ENCODE results near the gene MYH7B.

The MYH7B gene

DNA sequence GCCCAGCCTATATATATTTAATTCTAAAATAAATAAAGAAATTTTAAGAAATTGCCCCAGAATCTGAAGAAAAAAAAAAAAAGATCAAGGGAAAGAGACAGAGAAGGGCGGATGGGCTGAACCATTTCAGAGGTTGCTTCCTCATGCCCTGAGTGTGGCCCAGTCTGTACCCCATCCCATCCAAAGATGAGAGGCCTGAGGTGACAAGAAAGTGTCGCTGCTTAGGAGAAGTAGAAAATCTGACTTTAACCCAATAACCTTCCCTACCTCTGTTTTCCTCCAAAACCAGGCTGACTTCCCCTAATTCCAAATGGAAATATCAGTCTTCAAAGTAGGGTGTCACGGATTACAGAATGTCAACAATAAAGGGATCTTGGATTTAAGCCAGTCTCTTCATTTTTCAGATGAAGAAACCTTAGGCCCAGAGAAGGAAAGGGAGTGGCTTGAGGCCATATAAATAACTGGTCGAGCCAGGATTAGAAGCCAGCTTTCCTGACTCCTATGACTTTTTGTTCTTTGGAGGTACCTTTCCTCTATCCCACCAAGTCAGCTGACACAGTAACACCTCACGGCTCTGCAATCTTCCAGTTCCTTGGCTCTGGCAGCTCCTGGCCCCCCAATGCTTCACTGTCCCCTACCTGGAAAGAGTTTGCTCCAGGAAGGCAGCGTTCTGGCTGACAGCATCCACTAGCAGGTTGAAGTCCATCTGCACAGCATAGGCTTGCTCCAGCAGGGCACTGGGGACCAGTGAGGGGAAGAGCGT lies 10.2 kb upstream of the MYH7B start:
- DNase-seq (ENCODE audit: low read depth): no peak

DNA sequence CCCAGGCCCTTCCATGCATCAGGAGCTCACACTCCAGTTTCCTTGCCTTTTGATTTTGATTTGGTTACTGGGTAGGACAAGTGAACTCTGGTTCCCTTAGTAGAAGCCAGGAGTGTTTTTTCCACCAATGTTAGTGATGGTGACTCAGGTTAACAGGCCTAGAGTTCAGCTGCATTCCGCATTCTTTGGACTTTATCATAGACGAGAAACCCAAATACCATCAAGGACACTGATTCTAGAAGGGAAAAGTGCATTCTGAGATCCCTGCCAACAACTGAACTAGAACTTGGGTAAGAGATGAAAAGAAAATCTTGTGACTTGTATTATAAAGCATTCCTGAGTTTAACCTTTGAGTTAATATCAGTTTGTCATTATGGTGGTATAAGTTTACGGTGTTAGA lies 9.0 kb upstream of the MYH7B start:
- DNase-seq (ENCODE audit: low read depth): no peak

DNA sequence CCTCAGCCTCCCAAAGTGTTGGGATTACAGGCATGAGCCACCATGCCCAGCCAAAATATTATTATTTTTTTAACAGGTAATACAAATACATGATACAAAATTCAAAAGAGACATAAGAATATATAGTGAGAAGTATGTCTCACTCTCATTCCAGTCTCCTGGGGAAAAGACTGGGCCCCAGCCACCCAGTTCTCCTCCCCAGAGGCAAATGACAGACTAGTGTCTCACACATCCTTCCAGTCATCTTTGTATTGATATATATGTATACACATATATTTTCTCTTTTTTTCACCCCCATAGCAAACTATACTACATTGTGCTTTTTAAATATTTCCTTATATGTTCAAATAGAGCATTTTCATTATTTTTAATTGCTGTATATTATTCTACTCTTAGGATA lies 8.3 kb upstream of the MYH7B start:
- no peak for DNase-seq (ENCODE audit: low read depth)

DNA sequence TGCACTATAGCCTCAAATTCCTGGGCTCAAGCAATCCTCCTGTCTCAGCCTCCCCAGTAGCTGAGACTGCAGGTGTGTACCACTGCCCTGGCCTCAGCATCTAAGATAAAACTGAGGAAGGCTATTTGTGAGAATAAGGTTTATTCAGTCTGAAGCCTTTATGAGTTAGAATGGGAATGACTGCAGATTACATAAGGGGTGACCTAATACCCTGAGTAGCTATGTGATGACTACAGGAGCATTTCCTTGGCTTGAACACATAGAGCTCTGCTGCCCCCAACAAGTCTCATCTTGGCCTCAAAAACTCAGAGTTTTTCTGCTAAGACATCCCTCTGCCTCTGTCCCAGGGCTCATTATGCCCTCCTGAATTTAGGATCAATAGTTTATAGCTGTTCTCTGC lies 7.6 kb upstream of the MYH7B start:
- DNase-seq (ENCODE audit: low read depth): no peak

DNA sequence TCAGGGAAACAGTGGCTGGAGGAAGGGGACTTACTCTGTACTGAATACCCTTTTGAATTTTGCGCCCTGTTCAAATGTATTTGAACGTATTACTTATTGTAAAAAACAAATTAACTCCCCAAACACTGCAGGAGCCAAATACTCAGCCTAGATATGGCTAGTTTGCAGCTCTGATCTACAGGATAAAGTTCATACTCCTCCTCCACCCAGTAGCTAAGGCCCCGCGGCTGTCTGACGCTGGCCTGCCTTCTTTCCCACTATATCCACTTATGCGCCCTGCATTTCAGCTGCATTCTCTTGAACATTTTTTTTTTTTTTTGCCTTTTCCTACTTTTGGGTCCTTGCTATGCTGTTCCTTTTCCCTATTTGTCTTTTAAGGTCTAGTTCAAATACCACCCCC lies 6.5 kb upstream of the MYH7B start:
- DNase-seq (ENCODE audit: low read depth): no peak

DNA sequence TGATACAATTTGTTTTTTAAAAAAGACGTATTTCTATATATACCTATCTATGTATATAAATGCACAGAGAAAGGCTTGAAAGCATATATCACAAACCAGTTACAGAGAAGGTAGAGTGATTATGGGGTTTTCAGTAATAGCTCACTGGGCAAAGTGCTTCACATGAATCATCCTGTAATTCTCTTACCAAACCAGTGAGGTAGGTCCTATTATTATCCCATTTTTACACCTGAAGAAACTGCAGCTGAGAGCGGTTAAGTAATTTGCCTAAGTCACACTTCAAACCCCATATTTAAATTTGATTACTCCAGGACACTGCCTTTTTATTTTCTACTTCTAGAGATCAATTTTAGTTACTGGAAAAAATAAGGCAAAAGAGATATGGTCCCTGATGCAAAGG lies 4.4 kb upstream of the MYH7B start:
- no peak for DNase-seq (ENCODE audit: low read depth)

DNA sequence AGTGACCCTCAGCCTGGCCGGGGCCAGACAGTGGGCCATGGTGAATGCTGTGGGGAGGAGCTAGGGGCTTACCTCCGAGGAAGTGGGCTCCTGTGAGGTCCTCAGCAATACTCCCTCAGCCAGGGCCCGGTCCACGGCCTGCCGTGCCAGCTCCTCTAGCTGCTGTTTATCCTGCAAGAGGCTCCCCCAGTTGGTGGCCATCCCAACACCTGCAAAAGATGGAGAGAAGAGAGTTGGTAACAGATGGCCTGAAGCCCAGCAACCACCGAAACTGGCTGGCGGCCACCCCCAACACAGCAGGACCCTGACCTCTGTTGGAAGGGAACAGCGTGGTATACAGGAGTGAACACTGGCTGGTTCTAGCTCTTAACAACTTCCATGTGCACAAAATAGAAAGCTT lies 4.0 kb upstream of the MYH7B start:
- DNase-seq (ENCODE audit: low read depth): no peak

DNA sequence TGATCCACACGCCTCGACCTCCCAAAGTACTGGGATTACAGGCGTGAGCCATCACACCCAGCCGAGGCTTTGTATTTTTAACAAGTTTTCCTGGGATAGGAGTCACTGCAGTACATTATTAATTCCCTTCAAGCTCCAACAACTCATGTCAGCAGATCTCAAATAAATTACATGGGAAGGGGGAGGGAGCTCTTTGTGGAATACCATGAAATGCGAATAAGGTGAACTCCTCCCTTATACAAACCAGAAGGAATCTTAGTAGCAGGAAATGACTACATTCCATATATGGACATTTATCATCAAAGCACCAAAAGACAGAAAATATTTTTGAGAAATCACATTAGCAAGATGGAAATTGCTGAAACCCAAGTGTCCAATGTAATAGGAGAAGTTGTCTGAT lies 3.0 kb upstream of the MYH7B start:
- DNase-seq (ENCODE audit: low read depth): no peak

DNA sequence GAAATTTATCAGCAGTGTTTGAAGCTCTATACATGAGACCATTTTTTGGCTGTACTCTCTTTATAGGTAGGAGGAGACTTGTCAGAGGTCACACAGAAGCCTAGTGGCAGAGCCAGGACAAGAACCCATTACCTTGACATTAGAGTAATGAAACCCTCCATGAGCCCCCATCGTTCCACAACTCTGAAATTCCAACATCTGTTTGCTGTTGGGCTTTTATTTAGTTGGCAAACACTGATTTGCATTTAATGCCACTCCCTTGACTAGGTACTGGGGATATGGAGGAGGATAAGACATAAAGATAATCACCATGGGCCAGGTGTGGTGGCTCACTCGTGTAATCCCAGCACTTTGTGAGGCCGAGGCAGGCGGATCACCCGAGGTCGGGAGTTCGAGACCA lies 1.7 kb upstream of the MYH7B start:
- DNase-seq (ENCODE audit: low read depth): no peak

DNA sequence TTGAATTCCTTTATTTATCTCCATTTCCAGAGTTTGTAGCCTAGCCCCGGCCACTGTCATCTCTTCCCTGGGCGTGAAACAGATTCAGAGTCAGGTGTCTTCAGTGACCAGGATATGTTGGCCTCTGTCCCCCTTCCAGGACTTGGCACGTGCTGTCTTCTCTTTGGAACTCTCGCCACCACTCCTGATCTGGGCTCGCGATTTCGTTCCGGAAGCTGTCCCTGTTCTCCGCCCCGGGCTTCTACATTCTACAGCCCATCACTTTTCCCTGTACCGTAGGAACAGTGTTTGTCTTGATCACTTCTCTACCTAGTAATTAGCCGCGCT lies 801 bp upstream of the MYH7B start:
- DNase-seq (ENCODE audit: low read depth): no peak

DNA sequence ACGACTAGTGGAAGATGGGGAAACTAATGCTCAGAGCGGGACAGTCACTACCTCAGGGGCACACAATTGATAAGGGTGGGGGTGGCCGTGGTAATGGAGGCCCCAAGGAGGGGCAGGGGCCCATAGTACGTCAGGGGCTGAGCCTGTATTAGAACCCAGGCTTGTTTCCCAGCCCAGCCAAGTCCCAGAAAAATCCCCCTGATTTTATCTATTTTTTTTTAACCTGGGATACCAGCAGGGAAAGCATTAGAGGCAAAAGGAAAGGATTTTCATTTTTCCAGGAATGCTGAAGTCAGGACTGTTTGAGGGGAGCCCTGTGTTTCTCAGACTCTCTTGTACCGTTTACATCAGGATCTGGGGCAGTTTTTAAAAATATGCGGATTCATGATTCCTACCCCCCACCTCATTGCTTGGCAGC lies 382 bp downstream of the MYH7B start:
- no peak for DNase-seq (ENCODE audit: low read depth)

DNA sequence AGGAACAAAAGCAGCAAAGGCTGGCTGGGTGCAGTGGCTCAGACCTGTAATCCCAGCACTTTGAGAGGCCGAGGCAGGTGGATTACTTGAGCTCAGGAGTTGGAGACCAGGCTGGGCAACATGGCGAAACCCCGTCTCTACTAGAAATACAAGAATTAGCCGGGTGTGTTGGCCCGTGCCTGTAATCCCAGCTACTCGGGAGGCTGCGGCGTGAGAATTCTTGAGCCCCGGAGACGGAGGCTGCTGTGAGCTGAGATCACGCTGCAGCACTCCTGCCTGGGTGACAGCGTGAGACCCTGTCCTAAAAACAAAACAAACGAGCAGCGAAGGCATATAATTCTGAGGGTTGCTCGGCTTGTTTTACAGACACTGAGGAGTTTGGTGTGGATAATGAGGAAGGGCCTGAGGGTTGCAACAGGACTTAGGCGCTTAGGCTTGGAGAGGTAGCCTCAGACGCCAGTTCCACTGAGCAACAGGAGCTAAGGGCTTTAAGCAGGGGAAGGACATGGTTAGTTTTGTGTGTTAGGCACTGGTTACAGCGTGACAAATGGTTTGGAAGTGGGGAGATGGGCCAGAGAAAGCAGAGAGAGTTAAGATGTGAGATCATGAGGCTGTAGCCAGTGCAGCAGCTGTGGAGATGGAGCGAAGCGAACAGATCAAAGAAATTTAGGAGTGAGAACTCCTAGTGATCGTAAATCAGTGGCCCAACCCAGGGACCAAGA lies 1.2 kb downstream of the MYH7B start:
- no peak for DNase-seq (ENCODE audit: low read depth)

DNA sequence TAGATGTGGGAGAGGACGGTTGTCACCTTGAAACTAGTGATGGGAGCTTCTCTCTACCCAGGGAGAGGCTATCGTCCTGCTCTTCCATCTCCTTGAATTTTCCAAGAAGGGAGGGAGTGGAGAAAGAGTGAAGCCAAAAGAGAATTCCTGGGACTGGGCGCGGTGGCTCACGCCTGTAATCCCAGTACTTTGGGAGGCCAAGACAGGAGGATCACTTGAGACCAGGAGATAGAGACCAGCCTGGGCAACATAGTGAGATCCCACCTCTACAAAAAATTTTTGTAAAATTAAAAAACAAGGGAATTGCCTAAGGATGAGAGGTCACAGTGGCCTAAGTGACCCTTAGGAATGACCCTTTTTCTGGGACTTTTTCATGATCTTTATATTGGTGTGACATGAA lies 8.8 kb downstream of the MYH7B start:
- no peak for DNase-seq (ENCODE audit: low read depth)

DNA sequence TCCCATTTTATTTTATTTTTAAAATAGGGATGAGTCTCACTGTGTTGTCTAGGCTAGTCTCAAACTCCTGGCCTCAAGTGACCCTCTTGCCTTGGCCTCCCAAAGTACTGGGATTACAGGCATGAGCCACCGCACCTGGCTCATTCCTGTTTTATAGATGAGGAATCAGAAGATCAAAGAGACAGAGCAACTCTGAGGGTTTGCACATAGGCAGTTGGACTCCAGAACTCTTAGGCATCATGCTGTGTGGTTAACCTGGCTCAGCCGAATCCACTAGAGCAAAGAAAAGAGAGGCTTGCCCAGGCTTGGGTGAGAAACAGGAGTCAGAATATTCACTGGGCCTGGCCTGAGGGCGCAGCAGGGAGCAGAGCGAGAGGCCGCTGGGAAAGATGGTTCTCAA lies 9.4 kb downstream of the MYH7B start:
- DNase-seq (ENCODE audit: low read depth): no peak

DNA sequence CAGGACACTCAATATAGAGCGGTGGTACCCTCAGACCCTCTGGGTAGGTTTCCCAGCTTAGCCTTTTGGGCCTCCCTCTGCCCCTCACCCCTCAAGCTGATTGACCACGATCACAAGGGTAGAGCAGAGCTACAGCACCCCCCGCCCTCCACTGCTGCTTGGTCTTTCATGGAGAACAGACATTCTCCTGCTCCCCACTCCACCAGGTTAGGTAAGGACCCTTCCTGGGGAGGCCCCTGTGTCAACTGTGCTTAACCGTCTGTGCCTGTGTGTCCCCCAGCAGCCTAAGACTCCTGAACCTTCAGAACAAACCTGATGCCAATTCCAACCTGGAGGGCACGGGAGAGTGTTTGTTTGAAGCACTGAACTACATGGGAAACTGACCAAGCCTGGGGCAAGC lies 11.8 kb downstream of the MYH7B start:
- no peak for DNase-seq (ENCODE audit: low read depth)

DNA sequence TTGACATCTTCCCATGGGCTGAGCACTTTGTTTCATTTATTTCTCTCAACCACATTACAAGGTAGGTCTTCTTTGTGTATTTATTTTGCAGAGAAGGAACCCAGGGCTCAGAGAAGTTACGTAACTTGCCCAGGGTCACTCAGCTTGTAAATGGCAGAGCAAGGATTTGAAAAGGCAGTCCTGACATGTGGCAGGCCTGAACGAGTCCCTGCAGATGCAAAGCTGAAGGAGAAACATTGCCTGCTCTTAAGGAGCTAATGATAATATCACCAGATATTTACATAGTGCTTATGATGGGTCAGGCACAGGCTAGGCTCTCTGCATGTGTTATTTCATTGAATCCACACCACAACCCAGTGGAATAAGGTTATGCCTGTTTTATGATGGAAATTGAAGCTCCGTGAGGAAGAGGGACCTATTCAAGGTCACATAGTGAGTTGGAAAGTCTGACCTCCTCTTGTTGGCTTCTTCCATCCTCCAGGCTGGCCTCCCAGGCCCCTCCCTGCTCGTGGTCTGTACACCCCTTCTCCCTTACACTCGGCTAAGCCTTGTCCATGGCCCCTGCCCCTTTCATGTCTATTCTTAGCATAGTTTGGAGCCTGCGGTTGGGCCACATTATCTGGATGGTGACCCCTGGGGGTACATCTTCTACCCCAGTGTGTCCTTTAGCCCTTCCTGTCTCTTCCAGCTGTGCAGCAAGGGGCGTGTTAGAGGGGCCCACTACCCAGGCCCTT lies 12.5 kb downstream of the MYH7B start:
- no peak for DNase-seq (ENCODE audit: low read depth)

DNA sequence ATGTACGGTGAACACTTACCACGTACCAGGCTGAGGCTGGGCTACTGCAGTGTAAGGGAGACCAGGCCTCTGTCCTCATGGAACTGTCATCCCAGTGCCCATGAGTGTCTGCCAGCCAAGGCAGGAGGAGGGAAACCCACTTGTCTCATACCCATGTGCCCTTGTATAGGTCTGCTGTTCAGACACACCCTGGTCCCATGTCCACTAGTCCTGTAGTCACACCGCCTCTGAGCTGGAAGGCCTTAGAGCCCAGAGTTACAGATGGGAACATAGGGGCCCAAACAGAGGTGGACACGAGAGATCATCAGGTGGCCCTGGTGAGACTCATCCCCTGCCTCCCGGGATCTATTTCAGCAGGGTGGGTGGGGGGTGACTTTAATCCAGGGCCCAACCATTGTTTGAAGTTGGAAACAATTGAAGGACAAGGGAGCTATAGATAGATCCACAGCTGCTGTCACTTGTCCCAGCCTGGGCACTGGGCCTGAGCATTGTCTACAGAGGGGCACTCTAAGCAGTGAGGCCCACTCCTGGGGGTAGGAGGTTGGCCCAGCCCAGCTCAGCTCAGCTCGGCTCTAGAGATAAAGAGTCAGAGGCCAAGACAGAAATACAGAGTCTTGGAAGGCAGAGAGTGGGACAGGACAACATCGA lies 14.6 kb downstream of the MYH7B start:
- DNase-seq (ENCODE audit: low read depth): no peak

DNA sequence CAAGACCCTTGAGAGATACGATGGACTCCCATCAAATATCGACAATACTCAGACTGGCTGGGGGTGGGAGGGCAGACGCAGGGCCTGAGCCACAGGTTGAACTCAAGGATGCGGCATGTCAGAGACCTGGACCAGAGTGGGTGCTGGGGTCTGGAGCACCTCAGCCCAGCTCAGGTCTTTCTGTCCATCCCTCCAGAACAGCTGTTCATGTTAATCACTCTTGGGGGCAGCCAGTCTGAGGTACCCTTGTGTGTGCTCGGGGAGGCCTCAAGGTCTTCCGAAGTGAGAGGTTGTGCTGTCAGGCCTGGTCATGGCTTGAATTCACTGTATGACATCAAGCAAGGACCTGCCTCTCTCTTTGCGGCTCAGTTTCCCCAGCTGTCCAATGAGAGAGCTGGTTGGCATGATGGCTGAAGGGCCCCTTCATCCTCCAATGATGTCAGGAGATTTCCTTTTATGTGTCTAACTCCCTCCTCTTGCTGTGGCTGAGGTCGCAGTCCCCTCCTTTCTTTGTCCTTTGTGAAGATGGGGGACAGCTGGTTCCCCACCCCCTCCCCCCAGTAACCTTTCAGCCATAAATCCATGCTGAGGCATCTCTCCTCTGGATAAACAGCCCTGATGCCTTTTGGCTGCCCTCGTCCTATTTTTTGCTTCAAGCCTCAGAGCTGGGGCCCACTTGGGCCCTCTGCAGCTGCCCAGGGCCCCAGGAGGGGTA lies 15.3 kb downstream of the MYH7B start:
- DNase-seq (ENCODE audit: low read depth): no peak

DNA sequence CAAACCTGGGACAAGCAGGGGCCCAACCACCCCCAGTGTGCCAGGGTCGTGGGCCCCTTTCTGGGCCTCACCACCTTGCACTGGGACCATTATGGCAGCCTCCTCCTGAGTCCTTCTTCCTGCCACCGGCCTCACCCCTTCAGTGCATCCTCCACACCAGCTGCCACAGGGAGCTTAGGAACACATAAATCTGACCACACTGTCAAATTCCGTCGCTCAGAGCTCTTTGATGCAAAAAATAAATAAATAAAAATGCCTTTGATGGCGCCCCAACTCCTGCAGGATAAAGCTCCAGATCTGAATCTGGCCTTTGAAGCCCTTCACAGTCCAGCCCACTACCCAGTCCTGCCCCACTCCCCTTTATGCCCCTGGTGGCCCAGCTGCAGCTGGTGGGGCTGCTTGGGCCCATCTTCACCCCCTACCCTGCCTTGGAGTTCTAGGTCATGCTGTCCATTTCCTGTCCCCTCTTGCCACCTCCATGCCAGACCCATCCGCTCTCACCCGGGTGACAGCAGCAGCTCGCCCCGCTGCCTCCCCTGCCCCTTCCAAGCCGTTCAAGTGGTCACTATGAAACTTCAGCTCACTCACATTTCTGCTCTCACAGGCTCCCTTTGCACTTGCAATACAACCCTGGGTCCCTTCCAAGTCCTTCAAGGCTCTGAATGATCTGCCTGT lies 16.0 kb downstream of the MYH7B start:
- DNase-seq (ENCODE audit: low read depth): no peak

DNA sequence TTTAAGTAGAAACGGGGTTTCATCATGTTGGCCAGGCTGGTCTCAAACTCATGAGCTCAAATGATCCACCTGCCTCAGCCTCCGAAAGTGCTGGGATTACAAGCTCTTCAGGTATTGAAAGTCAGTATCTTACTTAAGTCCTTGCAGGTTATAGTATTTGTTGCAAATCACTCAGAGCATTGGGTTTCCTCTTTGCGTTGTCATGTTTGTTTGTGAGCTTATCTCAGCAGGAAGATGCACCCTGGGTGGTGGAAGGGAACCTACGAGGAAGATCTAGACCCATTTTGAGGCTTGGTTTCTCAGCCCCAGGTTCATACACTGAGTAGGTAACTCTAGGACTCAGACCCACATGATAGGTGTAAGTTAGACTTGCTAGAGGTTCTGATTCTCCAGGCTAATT lies 18.6 kb downstream of the MYH7B start:
- no peak for DNase-seq (ENCODE audit: low read depth)

DNA sequence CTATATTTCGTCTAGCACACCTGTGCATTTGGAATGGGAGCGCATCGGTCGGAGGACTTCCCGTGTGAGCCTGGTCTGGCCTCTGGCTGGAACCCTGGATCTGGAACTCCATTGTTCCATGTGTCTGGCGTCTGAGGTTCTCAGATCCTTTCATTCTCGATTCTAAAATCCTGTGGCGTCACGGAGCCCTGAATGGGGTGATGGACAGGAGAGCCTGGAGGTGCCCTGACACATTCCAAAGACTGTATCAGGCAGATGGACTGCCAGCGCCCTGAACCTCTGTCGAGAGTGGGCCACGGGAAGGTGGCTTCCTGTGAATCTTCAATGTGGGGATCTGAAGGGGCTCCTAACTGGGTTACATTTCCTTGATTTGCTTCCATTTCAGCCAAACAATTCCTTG lies 20.6 kb downstream of the MYH7B start:
- DNase-seq (ENCODE audit: low read depth): no peak
